ENCODE measurements around the gene MARF1. TPM values are rescaled to one million over a fixed set of nuclear protein-coding genes. Genes with fewer than 3 reads are reported as not detected.

Gene MARF1
- polyA plus RNA-seq, 1 experiment: 31.6 TPM

DNA sequence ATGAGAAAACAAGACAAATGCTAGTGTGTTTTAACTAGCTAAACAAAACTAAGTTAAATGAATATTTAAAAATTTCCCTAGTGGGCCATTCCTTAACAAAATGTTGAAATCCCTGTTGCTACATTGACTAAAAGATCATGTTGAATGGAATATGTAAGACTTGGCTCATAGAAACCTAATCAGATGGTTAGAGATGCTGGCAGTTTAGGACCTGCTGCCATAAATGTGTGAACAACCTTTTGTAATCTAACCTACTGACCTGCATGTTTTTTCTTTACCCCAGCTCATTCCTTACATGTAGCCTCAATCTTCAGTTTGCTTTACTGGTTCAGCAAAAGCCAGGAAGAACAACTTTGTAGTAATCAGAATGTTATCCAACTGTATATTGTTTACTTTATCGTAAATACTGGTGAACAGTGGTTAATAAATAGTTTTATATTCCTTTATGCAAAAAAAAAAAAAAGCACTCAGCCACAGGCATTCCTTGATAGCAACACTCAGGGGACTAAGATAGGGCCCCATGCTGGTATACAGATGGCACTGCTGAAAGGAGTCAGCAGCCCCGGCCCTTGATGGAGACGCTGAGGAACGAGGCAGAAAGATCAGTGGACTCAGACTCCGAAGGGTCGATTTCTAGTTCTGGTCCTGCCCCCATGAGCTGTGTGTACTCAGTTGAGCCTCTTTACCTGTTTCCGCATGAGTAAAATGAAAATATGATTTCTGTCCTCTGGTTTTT, 78.2 kb downstream of the MARF1 start:
- H3K27ac ChIP-seq (ENCODE audit: low read depth, low read length): no peak overlapping the region
- CTCF ChIA-PET: interaction anchor here (0.6 to 2.4 kb wide), 2 partner anchors 14 to 141 kb away, joined by 3 to 11 read pairs; no protein-coding TSS in a partner anchor
- TF ChIP-seq, protein P1, sequence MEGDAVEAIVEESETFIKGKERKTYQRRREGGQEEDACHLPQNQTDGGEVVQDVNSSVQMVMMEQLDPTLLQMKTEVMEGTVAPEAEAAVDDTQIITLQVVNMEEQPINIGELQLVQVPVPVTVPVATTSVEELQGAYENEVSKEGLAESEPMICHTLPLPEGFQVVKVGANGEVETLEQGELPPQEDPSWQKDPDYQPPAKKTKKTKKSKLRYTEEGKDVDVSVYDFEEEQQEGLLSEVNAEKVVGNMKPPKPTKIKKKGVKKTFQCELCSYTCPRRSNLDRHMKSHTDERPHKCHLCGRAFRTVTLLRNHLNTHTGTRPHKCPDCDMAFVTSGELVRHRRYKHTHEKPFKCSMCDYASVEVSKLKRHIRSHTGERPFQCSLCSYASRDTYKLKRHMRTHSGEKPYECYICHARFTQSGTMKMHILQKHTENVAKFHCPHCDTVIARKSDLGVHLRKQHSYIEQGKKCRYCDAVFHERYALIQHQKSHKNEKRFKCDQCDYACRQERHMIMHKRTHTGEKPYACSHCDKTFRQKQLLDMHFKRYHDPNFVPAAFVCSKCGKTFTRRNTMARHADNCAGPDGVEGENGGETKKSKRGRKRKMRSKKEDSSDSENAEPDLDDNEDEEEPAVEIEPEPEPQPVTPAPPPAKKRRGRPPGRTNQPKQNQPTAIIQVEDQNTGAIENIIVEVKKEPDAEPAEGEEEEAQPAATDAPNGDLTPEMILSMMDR (IDR thresholded peaks at IDR 0.05; ENCODE audit: low read depth, low read length): no peak
- no peak overlapping the region for H3K4me3 ChIP-seq (ENCODE audit: low read depth, low read length)
- peaks cover 9% of the 10 kb centered on the region for H3K9me3 ChIP-seq (ENCODE audit: control insufficient read depth, insufficient read depth, low read length)
- H3K27me3 ChIP-seq (ENCODE audit: control insufficient read depth, insufficient read depth, low read length): no peaks in the 10 kb centered on the region
- POLR2A ChIA-PET: no interaction called here
- DNase-seq (ENCODE audit: low read depth, low spot score): no peak

DNA sequence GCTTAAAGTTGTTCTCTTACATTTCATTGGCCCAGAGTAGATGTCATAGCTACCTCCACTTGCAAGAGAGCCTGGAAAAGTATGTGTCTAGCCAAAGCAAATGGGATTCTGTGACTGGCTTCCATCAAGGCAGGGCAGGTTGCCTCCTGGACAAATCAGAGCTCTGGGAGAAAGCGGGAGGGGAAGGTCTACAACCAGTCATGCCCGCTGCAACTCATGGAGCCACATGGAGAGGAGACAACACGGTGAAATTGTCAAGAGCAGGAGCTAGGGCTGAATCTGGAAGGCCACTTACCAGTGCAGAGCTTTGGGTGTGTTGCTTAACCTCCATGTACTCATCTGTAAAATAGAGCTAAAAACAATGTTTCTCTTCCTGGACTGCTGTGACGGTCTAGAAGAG, 83.8 kb downstream of the MARF1 start:
- peaks cover 9% of the 10 kb centered on the region for H3K9me3 ChIP-seq (ENCODE audit: control insufficient read depth, insufficient read depth, low read length)
- TF ChIP-seq, protein P1 (IDR thresholded peaks at IDR 0.05; ENCODE audit: low read depth, low read length): no peak
- no peak overlapping the region for H3K4me3 ChIP-seq (ENCODE audit: low read depth, low read length)
- ChIA-PET CTCF (interaction anchor here (1.2 to 1.9 kb wide), 2 partner anchors 8 to 132 kb away, joined by 4 to 10 read pairs; no protein-coding TSS in a partner anchor), POLR2A (no interaction called here)
- H3K27me3 ChIP-seq (ENCODE audit: control insufficient read depth, insufficient read depth, low read length): no peaks in the 10 kb centered on the region
- no peak overlapping the region for H3K27ac ChIP-seq (ENCODE audit: low read depth, low read length)
- no peak for DNase-seq (ENCODE audit: low read depth, low spot score)

DNA sequence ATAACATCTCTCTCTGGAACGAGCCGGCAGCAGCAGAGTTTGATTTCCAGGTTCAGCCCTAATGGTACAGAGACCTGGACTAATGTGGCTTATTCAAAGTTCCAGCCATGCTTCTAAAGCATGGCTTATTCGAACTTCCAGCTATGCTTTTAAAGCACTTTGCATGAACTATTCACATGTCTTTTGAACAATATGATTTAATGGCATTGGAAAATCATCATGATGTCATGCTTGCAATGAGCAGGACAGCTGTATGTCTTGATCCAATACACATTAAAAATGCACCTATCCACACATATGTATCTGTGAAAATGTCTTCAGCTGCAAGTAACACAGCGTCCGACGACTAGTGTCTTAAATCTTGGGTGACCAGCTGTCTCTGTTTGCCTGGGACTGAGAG, 85.7 kb downstream of the MARF1 start:
- Histone ChIP-seq H3K4me3 (ENCODE audit: low read depth, low read length) (no peak overlapping the region), H3K9me3 (ENCODE audit: control insufficient read depth, insufficient read depth, low read length) (no peaks in the 10 kb centered on the region), H3K27me3 (ENCODE audit: control insufficient read depth, insufficient read depth, low read length) (no peaks in the 10 kb centered on the region), H3K27ac (ENCODE audit: low read depth, low read length) (no peak overlapping the region)
- CTCF ChIA-PET: no interaction called here
- TF ChIP-seq, protein P1 (IDR thresholded peaks at IDR 0.05; ENCODE audit: low read depth, low read length): no peak
- DNase-seq (ENCODE audit: low read depth, low spot score): no peak
- POLR2A ChIA-PET: no interaction called here

DNA sequence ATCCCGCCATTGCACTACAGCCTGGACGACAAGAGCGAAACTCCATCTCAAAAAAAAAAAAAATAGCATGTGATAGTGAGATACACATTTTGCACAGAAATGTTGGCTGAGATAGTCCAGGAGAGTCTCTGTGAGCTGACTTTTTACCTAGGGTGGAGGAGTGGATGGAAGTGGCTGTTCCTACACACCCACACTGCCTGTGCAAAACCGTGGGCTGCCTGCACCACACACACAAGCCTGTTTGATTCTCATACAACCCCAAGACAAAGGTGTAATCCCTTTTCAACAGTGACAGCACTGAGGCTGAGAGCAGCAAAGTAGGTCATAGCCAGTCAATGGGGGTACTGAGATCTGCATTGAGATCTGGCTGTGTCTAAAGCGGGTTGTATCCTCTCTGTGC, 86.8 kb downstream of the MARF1 start:
- Histone ChIP-seq H3K27me3 (ENCODE audit: control insufficient read depth, insufficient read depth, low read length) (no peaks in the 10 kb centered on the region), H3K9me3 (ENCODE audit: control insufficient read depth, insufficient read depth, low read length) (no peaks in the 10 kb centered on the region), H3K27ac (ENCODE audit: low read depth, low read length) (no peak overlapping the region), H3K4me3 (ENCODE audit: low read depth, low read length) (no peak overlapping the region)
- DNase-seq (ENCODE audit: low read depth, low spot score): no peak
- CTCF ChIA-PET: no interaction called here
- POLR2A ChIA-PET: no interaction called here
- TF ChIP-seq, protein P1 (IDR thresholded peaks at IDR 0.05; ENCODE audit: low read depth, low read length): no peak

DNA sequence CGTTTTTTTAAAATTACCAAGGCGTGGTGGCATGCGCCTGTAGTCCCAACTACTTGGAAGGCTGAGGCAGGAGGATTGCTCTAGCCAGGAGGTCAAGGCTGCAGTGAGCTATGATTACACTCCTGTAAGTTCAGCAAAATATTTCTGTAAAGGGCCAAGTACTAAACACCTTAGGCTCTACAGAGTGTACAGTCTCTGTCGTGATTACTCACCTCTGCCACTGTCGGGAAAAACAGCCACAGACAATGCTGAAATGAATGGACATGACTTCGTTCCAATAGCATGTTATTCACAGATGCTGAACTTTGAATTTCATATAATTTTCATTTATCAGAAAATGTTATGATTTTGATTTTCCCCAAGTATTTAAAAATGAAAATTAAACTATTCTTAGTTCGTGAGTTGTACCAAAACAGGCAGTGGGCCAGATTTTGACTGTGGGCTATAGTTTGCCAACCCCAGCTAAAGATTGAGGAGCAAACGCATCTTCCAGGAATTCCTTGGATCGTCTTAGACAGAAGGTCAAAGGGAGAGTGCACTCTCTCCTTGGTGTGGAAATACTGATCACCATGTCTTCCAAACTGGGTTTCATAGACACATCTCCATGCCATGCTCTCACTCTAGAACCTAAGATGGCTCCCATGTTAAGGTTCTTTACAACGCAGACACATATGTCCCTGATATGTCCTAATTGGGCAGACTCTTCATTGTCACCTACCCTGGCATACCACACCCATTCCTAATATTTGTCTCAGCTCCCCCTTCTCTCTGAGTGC, 89.5 kb downstream of the MARF1 start:
- CTCF ChIA-PET: interaction anchor here (1.1 kb wide), 1 partner anchor 31 kb away, joined by 3 read pairs; no protein-coding TSS in a partner anchor
- POLR2A ChIA-PET: no interaction called here
- H3K27ac ChIP-seq (ENCODE audit: low read depth, low read length): no peak overlapping the region
- DNase-seq (ENCODE audit: low read depth, low spot score): no peak
- H3K9me3 ChIP-seq (ENCODE audit: control insufficient read depth, insufficient read depth, low read length): no peaks in the 10 kb centered on the region
- TF ChIP-seq, protein P1 (IDR thresholded peaks at IDR 0.05; ENCODE audit: low read depth, low read length): no peak
- no peak overlapping the region for H3K4me3 ChIP-seq (ENCODE audit: low read depth, low read length)
- no peaks in the 10 kb centered on the region for H3K27me3 ChIP-seq (ENCODE audit: control insufficient read depth, insufficient read depth, low read length)

All from AG04450 (cell line).